ENCODE data around the gene COL23A1. TPM values are rescaled to one million over a fixed set of nuclear protein-coding genes. Genes with fewer than 3 reads are reported as not detected.

COL23A1 gene
- total RNA-seq, 4 donors from 2014 or later = 0.93 to 4.6 (median 2.4) TPM

DNA sequence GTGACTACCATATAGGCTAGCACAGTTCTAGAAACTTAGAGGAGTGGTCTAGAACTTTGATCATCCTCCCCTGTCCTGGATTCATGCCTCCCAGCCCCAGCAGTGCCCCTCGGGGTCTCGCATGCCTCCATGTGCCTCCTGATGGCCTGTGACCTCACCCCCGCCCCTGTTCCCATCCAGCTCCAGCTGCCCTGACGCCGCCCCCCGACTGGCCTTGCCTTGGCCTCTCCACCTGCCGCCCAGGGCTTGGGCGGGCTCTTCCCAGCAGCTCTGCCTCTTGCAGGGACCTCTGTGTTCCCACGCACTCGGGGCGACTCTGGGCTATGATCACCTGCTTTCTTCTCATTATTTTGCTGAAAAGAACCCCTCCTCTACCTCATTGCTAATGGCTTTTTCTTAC is 242.2 kb downstream of the COL23A1 start:
- H3K36me3 ChIP-seq = no peaks in the 10 kb centered on the region
- TF ChIP-seq EP300 (IDR thresholded peaks at IDR 0.05) (no peak), POLR2A (IDR thresholded peaks at IDR 0.05) (no peak), POLR2AphosphoS5 (IDR thresholded peaks at IDR 0.05) (no peak)
- TF ChIP-seq, protein P1, sequence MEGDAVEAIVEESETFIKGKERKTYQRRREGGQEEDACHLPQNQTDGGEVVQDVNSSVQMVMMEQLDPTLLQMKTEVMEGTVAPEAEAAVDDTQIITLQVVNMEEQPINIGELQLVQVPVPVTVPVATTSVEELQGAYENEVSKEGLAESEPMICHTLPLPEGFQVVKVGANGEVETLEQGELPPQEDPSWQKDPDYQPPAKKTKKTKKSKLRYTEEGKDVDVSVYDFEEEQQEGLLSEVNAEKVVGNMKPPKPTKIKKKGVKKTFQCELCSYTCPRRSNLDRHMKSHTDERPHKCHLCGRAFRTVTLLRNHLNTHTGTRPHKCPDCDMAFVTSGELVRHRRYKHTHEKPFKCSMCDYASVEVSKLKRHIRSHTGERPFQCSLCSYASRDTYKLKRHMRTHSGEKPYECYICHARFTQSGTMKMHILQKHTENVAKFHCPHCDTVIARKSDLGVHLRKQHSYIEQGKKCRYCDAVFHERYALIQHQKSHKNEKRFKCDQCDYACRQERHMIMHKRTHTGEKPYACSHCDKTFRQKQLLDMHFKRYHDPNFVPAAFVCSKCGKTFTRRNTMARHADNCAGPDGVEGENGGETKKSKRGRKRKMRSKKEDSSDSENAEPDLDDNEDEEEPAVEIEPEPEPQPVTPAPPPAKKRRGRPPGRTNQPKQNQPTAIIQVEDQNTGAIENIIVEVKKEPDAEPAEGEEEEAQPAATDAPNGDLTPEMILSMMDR (IDR thresholded peaks at IDR 0.05) = no peak

DNA sequence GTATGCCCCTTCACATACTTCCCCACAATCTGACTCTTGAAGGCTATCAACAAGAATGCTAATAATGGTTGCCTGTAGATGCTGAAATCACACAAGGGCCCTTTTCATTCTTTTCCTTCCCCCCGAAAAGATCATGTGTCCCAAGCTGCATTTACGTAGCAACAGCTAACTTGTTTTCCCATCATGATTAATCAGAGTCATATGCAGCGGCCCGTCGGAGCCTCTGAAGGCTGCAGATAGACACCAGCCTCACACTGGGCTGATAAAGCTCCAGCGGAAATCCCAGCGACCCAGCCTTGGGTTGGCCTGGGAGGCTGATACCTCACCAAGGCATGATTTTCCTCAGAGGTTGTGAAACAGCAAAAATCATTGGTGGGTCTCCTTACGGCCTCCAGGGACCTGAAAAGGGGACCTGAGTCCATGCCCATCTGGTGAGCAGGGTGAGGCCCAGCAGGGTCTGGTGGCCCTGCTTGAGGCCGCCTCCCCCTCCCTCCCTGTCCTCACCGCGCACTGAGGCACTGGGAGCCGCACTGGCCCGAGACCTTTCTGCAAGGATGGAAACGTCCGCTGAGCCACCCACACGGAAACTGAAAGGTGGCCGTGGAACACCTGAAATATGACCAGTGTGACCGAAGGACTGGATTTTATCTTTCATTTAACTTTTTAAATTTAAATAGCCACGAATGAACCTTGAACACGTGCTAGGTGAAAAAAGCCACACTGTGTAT is 243.4 kb downstream of the COL23A1 start:
- Histone ChIP-seq H3K4me1 (no peaks in the 10 kb centered on the region), H3K36me3 (no peaks in the 10 kb centered on the region), H3K9me3 (no peaks in the 10 kb centered on the region), H3K4me3 (no peak overlapping the region), H3K27me3 (peaks cover 4% of the 10 kb centered on the region), H3K27ac (no peak overlapping the region)
- TF ChIP-seq EP300 (IDR thresholded peaks at IDR 0.05) (no peak), POLR2A (IDR thresholded peaks at IDR 0.05) (no peak), POLR2AphosphoS5 (IDR thresholded peaks at IDR 0.05) (no peak)
- TF ChIP-seq, protein P1 (IDR thresholded peaks at IDR 0.05) = no peak
- 88% methylated on average over 13 of the region's 20 CpGs; no CpG with 5 or more reads in 1 of the 2 donors for WGBS, 2 donors (ENCODE audit: low coverage in 1 of 2)
- ATAC-seq = no peak

More for the DNA sequence above, 242.2 kb downstream of the COL23A1 start:
- 88% methylated on average over 11 of the region's 11 CpGs; no CpG with 5 or more reads in 1 of the 2 donors for WGBS, 2 donors (ENCODE audit: low coverage in 1 of 2)
- Histone ChIP-seq H3K4me1 (no peaks in the 10 kb centered on the region), H3K27me3 (peaks cover 4% of the 10 kb centered on the region), H3K9me3 (no peaks in the 10 kb centered on the region), H3K27ac (no peak overlapping the region), H3K4me3 (no peak overlapping the region)
- ATAC-seq = no peak

DNA sequence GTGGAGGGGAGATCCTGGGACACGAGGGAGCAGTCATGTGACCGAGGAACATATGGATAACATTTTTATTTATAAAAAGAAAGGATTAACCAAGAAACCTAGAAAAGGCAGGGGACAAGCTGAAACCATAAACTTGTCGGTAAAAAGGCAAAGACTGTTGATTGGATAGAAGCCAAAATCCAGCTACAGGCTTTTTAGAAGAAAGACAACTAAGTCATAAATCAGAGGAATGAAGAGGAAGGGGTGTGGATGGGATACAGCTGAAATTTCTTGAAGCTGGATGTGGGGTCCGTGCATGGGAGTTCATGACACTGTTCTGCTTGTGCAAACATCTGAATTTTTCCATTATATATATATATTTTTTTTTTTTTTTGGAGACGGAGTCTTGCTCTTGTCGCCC is 246.9 kb downstream of the COL23A1 start:
- peaks cover 4% of the 10 kb centered on the region for H3K27me3 ChIP-seq
- no peak overlapping the region for H3K4me3 ChIP-seq
- H3K9me3 ChIP-seq = no peaks in the 10 kb centered on the region
- 40 to 66% methylated on average over 3 to 6 of the region's 6 CpGs for WGBS, 2 donors (ENCODE audit: low coverage in 1 of 2)
- no peaks in the 10 kb centered on the region for H3K36me3 ChIP-seq
- no peak overlapping the region for H3K27ac ChIP-seq
- TF ChIP-seq POLR2A (IDR thresholded peaks at IDR 0.05) (no peak), POLR2AphosphoS5 (IDR thresholded peaks at IDR 0.05) (no peak), EP300 (IDR thresholded peaks at IDR 0.05) (no peak)
- TF ChIP-seq, protein P1 (IDR thresholded peaks at IDR 0.05) = no peak
- ATAC-seq = no peak
- H3K4me1 ChIP-seq = no peaks in the 10 kb centered on the region

DNA sequence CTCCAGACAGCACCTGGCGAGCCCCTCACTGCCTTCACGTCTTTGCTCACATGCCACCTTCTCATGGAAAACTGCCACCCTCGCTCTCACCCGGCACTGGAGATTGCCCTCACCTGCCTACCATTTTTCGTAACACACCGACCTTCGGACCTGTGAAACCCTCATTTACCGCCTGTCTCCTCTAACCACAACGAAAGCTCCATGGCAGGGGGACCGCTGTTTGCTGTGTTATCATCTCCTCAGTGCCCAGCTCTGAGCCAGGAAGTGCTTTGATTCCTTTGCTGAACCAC is 248.4 kb downstream of the COL23A1 start:
- TF ChIP-seq, protein P1 (IDR thresholded peaks at IDR 0.05) = no peak
- TF ChIP-seq EP300 (IDR thresholded peaks at IDR 0.05) = no peak
- no peak for TF ChIP-seq POLR2A (IDR thresholded peaks at IDR 0.05)
- no peak for TF ChIP-seq POLR2AphosphoS5 (IDR thresholded peaks at IDR 0.05)
- no peak overlapping the region for H3K4me3 ChIP-seq
- no peaks in the 10 kb centered on the region for H3K36me3 ChIP-seq
- H3K4me1 ChIP-seq = no peaks in the 10 kb centered on the region
- H3K27ac ChIP-seq = no peak overlapping the region
- peaks cover 4% of the 10 kb centered on the region for H3K27me3 ChIP-seq
- no peak for ATAC-seq
- 89 to 90% methylated on average over 9 of the region's 10 CpGs for WGBS, 2 donors (ENCODE audit: low coverage in 1 of 2)
- H3K9me3 ChIP-seq = no peaks in the 10 kb centered on the region

All from gastroesophageal sphincter (tissue), 4 donors.